Stimulated activated CD4-positive, alpha-beta T cell treated with anti-CD3 and anti-CD28 coated beads, Interleukin-1b, Interleukin-23, amount 100 ng/mL, for 4 hours (primary cell): ENCODE data around the gene CDKAL1.

Experiments used
- DNase-seq, 2 donors: peaks; one replicate each; pipeline ENCODE4 v3.0.0-alpha.2; 2020; ENCODE audit warnings: low read depth in 2 of 2

Gene CDKAL1

DNA sequence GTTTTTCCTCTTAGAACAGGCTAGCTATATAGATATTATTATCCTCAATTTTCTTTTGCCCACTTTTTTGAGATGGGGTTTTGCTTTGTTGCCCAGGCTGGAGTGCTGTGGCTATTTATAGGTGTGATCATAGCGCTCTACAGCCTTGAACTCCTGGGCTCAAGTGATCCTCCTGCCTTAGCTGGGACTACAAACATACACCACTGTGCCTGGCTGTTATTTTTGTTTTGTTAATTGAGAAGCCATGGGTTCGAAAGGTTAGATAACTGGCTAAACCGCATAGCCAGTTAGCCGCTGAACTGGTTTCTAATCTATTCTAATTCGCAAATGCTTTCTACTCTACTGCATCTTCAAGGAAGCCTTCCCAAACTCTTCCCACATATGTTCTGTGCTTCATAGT, 425.8 kb downstream of the CDKAL1 start:
- no peak for DNase-seq

DNA sequence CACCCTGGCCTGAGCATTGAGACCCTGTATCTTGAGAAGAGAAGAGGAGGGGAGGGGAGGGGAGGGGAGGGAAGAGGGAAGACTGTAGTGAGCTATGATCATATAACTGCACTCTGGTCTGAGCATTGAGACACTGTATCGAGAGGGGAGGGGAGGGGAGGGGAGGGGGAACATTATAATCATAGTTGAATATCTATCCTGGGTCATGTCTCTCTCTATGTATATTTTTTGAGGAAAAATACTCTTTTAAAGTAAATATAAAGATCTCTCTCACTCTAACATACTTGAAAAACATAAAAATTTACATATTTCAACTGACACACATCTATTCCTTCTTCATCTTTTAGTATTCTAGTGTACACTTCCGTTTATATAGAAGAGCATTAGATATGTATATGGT, 431.0 kb downstream of the CDKAL1 start:
- no peak for DNase-seq

DNA sequence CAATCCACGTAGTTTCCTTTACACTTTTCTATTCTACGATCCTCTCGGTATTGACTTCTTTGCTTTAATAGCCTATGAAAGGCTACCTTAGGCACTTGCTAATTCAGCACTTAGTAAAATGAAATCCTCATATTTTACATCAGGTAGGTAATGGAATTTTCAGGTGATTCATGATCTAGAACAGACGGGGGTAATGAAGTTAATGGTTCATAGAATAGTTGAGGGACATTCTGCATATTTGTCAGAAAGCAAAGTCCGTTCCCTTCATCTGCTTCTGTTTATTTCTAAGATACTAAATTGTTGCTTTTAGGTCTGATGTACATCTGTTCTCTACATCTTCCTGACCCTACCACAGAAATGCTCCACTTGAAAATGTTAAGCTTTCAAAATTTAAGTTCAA, 431.7 kb downstream of the CDKAL1 start:
- no peak for DNase-seq

DNA sequence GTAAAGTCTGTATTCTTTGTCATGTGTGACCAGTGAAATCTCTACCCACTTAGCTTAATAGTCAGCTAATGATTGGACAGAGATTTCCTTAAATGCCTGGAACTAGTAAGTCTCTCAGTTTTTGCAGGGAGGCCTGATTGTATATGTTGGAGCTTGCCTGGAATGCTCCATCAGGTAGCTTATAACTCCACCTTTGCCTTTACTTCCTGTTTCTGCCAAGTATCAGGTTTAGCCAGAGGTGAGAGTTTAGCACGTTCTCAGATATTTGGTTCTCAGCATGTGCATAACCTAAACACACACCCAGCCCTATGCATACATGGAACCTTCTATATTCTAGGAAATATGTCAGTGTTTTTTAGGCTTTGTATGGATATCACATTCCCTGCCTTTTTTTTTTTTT, 435.3 kb downstream of the CDKAL1 start:
- DNase-seq, result no peak

DNA sequence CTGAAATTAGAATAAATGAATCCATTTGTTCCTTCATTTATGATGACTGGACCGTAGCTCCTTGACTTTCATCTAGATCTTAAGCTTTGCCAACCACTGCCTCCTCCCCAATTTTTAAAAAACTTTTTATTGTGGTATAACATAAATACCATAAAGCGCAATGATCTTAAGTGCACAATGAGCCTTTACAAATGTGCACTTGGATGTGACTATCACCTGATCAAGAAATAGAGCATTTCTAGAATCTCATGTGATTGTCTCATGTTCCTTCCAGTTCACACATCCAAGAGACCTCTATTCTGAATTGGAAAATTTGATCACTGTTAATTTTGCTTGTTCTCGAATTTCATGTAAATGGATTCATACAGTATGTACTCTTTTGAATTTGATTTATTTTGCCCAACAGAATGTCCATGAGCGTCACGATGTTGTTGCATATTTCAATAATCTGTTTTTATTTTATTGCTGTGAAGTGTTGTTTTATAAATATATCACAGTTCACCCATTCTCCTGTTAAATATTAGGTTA, 442.2 kb downstream of the CDKAL1 start:
- no peak for DNase-seq

DNA sequence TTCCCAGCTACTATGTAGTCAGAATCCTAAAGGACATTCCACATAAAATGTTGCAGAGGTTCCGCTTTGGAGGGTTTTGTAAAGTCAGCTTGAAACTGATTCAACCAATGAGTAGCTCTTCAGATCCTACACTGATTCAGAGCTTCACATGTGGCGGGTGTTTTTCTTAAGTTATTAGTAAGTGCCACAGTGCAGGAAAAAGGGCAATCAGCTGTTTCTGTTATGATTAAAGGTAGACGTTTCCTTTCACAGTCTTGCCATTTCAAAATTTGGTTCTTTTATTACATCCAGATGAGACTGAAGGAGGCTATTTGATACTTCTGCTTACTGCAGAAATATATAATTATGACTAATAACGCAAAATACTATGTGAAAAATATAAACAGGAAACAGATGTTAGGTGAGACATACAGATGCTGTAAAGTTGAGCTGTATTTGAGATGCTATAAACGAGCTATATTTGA, 443.9 kb downstream of the CDKAL1 start:
- DNase-seq, result no peak

DNA sequence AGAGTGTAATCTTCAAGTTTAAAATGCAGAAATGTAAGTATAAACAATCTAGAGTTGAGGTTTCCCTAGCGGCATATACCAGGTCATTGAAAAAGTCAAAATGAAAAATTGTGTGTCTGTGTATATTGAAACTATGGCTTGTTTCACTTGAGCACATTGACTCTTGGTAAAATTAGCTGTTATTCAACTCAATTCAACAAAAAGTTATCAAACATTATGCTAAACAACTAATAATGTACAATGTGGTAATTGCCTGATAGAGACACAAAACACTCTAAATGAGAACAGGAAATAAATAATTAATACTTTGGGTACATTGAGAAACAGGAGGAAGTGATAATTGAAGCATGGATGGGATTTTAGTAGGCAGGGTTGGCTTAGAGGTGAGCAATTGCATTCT, 444.8 kb downstream of the CDKAL1 start:
- DNase-seq, result no peak

DNA sequence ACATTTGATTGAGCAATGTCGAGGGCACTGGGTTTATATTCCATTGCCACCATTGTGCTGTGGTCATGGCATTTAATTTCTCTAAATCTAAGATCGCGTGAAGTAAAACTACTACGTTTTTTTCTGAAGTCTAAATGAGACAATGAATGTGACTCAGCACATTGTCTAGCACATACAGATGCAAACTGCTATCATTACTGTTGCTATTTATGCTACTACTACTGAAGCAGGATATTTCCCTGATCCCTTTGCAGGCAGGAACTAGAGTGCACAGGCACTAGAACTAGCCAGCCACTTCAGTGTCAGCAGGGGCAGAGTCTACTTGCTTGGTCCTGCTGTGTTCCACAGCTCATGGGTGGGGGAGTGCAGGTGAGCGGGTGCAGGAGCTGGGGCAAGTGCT, 449.7 kb downstream of the CDKAL1 start:
- DNase-seq, result no peak

DNA sequence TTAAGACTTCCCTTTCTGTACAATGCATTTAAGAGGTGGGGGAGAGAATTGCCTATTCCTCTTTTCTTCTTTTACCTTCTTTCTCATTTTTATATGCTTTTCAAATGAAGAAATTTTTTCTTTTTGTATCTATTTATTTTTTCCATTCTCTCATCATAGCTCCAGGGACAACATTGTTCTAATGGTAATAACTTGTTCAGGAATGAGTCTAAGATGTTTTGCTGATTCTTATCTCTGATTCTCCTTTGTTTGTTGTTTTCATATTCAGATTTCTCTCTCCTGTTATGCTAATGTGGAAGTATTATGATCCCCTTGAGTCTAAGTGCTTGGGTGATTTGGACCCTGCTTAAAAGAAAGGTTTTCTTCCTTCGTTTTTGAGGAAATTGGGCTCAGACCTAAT, 451.6 kb downstream of the CDKAL1 start:
- DNase-seq, result no peak

DNA sequence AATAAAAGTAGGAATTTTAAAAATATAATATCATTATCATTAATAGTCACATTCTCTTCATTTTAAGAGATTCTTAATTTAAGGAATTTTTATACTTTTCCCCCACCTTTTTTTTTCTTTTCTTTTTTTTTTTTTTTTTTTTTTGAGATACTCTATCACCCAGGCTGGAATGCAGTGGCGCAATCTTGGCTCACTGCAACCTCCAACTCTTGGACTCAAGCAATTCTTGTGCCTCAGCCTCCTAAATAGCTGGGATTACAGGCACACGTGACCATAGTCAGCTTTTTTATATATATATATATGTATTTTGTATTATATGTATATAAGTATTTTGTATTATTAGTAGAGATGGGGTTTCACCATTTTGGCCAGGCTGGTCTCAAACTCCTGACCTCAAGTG, 457.7 kb downstream of the CDKAL1 start:
- no peak for DNase-seq

DNA sequence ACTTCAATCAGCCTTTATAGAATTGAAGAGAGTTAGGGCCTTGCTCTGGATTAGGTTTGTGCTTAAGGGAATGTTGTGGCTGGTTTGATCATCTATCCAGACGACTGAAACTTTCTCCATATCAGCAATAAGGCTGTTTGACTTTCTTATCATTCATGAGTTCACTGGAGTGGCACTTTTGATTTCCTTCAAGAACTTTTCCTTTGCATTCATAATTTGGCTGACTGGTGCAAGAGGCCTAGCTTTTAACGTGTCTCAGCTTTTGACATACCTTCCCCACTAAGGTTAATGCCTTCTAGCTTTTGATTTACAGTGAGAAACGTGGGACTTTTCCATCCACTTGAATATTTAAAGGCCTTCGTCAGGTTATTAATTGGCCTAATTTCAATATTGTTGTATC, 461.8 kb downstream of the CDKAL1 start:
- DNase-seq, result no peak

DNA sequence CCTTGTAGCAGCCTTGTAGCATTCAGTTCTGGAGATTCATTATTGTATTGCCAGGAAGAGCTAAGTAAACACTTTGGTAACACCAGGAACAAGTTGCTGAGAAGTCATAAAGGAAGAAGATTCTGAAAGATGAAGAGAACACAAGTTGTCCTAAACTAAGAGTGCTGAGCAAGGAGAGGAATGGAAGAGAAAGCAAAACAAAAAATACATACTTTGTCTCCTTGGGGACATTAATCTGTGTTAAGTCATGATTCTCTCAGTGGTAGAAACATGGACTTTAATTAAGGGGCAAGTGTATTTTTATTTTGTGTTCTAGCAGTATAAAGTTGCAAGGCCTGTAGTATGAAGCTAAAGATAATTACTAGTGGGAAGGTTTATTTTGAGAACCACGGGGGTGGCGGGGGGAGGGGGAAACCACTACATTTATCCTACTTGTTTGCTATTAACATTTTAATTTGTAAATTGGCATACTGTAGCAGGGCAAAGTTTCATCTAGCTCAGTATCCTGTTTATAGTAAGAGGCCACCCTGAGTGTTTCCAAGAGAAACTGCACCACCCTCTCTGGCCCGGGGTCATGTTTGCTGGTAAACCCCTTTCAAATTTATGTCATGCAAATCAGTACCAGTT, 463.0 kb downstream of the CDKAL1 start:
- no peak for DNase-seq

DNA sequence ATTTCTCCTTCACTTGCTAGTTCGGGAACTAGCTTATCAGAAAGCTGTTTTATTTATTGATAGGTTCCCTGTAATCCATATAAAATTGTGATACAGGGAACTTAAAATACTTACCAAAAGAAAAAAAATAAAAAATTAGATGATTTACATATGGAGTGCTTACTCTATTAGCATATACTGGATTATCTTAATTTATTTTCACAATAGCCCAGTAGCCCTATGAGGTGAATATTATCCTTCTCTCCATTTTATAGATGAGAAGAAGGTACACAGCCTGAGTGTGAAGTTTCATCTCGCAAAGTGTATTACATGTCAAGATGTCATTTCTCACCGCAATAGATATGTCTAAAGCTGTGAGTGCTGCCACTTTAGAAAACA, 463.5 kb downstream of the CDKAL1 start:
- no peak for DNase-seq

DNA sequence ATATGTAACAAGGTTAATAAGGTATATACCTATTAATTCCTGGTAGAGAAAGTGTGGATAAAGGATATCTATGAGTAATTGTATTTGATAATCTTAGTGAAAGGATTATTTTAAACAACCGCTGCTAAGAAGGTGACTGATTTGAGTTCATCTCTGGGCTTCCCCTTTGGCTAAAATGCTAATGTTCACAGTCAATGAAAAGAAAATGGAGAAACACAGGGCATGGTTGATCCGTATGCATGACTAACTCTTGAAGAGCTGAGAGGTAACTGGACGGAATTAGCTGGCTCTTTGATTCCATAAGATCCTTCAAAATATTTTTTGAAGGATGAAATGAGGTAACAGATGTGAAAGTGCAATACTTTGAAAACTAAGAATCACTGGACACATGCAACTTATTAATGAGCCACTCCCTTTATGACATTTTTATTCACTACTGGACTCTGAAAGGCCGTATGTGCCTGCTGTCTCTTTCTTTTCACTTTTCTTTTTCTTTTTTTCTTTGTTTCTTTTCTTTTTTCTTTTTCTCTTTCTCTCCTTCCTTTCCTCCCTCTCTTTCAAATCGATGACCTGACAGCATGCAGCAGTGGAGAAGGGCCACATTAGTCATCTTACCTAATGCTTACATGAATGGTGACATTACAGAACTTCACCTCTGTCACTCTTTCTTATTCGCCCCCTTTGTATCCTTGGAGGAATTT, 464.6 kb downstream of the CDKAL1 start:
- DNase-seq, result no peak

DNA sequence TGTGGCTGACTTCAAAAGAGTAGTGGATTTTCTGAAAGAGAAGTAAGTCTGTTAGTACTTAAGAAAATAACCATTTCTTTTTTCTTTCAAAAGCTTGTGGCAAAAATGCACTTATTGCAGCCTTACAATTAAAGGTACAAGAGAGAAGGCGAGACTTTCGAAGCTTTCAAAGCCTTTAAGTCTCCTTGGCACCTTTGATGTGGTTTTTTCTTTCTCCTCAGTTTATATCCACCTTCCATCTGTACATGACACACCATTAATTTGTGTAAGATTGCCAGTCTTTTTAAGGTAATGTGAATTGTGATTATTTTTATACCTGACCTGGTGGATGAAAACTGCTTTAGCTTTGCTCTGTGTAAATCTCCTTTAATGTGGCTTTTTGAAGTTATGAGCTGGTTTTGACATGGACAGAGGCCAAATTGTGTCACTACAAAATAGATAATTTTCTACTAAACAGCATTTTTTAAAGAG, 466.1 kb downstream of the CDKAL1 start:
- no peak for DNase-seq

DNA sequence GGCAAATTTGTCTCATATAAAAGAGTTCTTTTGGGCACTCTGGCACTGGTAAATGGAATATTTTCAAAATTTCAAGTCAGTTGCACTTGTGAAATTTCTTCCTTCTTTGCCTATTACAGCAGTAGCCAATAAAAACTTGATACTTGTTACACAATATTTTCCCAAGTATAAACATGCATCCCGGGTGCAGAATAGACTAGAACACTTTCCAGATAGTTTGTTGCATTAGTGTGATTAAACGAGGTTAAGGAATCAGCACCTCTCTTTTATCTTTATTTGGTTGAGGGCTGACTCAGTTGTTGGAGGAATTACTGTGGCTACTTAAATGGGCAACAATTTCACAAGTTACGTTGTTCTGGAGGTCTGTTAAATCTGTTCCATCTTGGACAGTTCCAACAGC, 467.5 kb downstream of the CDKAL1 start:
- no peak for DNase-seq

DNA sequence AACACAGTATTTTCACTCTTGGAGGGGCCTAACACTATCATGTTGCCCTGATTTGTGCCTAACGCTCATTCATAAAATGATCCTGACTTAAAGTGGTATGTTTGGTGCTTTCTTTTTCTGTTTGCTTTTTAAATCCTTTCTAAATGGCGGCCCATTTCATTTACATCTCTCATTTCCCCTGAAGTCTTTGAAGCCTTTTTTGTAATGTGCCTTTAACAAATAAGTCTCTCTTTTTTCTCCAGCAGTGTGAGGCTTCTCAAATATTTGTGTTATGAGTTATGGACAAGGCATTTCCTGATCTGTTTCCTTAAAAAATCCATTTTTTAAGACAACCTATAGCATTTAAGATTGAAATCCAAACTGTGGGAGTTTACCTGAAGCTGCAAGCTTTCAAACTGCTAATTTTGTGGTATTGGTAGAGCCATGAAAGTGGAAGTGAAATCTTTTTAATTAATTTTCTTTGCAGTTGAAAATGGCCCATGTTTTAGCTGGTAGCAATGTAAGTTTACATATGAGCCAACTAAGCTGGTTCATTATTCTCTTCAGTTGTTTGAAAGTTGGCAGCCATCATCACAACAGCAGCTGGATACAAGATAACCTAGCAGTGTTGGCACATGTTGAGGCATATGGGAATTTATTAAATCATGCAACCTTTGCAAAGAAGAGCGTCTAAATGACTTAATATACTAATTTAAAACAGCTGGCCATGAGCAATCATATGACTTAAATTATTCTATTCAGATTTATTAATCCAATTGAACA, 469.7 kb downstream of the CDKAL1 start:
- no peak for DNase-seq

DNA sequence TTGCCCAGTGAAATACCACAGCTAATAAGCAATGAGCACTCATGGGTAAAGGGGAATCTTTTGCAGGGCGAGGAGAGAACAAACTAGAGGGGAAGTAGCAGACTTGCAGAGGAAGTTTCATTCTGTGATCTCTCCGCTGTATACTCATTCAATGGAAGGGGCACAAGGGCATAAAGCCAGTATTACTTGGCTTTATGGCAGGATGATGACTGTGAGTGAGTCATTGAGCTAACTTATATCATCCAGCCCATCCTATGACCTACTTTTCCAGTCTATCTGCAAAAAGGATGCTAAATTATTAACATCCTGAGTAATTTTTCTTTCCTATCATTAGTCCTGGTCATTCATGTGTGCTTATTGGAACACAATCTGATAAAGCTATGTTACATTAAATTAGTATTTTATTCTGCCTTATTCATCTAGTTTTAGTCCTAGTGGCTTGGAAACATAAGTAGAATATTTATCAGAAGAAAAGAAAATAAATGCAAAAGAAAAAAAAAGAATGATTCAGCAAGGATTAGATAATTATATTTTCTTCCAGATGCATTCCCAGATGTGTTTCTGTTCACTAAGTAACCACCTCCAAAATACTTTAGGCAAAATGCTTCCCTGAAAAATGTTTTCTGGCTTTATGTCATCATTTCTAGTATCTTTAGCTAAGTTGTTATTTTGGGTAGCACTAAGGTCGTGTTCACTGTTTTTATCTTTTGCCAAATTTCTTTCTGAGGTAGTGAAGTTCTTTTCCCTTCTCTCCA, 471.7 kb downstream of the CDKAL1 start:
- no peak for DNase-seq

DNA sequence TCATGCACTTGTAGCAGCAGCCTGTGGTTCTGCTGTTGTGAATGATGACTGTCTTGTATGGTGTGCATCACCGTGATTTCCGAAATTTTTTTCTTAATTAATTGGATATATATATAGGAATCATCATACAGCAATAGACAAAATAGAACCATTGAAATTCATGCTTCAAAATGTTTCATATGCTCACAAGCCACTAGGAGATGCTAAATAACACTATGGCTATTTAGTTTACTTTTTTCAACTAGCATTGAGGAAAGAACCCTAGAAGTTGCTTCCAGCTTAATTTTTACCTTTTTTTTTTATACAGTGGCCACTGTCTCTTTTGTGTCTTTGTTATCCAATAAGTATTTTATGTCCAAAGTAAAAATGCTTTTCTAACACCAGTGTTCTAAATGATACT, 485.4 kb downstream of the CDKAL1 start:
- DNase-seq, result no peak

DNA sequence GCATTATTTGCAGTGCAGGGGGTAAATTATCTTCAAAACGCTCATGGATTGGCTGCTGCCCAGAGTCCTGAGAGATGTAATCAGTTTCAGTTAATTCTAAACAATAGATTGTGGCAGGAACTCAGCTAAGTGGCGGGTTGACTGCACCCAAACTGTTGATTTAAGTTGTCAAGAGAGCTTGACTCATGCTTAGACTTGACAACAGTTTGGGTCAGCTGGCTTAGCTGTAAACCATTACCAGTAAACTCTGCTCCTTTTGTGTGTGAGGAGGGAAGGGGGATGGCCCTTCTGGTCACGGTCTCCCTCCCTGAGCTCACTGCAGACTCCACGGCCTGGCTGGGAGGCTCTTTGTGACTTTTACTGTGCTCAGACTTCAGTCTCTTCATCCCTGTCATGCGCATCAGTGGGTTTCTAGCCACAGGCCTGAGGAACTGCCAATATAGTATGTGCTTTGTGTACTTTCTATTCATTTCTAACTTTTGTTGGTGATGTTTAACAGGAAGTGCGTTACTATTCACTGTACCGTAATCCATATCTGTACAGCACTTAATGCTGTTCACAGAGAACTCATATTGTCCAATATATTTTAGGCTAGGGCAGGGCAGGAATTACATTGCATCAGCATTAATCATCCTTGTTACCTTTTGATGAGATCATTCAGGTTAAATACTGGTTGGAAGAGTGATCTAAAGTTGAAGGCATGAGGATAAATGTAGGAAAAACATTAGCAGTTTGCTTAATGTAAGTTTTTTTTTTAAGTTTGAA, 488.3 kb downstream of the CDKAL1 start:
- no peak for DNase-seq

DNA sequence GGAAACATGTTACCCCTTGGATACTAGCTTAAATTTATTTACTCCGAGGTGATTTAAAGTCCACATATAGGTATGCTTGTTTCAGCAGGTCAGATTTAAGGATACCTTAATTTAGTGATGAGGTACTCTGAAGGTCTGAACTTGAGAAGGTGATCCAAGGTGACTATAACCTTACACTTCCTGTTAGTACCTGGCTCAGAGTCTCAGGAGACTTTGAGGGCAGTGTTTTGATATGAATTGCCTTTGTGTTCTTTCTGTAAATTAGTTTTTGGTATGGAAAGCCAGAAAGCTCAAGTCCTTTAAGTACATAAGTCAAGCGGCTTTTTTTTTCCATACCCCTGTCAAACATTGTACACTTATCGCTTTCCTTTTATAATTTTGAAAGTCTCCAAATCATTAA, 489.0 kb downstream of the CDKAL1 start:
- no peak for DNase-seq
